ENCODE results near the gene TMPRSS15. TPM values are rescaled to one million over a fixed set of nuclear protein-coding genes. Genes with fewer than 3 reads are reported as not detected.

Gene TMPRSS15
- total RNA-seq, 1 donor from 2014 or later, result not detected

- no peaks in the 10 kb centered on the region for H3K4me1 Mint-ChIP-seq
- intact Hi-C loops (cut with micrococcal nuclease), result no loop called here
- H3K4me3 Mint-ChIP-seq, result no peak overlapping the region
- no peak for DNase-seq
- H3K36me3 Mint-ChIP-seq (ENCODE audit: low read depth), result no peaks in the 10 kb centered on the region
- no peak overlapping the region for H3K27ac Mint-ChIP-seq
- H3K27me3 Mint-ChIP-seq, result no peaks in the 10 kb centered on the region
- ChIA-PET POLR2A (no interaction called here), CTCF (no interaction called here)
- no peak for TF ChIP-seq CTCF (IDR thresholded peaks at IDR 0.05)
- no peak for ATAC-seq (ENCODE audit: low read depth)
- H3K9me3 Mint-ChIP-seq, result peaks cover 2% of the 10 kb centered on the region
These were observed 118.2 kb downstream of the TMPRSS15 start for GRCh38 chr21:18285379-18285778.

GRCh38 chr21:18275781-18276180 lies 127.8 kb downstream of the TMPRSS15 start:
- no peaks in the 10 kb centered on the region for H3K36me3 Mint-ChIP-seq (ENCODE audit: low read depth)
- peaks cover 2% of the 10 kb centered on the region for H3K9me3 Mint-ChIP-seq
- no peak overlapping the region for H3K27ac Mint-ChIP-seq
- no peak for ATAC-seq (ENCODE audit: low read depth)
- no peaks in the 10 kb centered on the region for H3K4me1 Mint-ChIP-seq
- no peaks in the 10 kb centered on the region for H3K27me3 Mint-ChIP-seq
- TF ChIP-seq CTCF (IDR thresholded peaks at IDR 0.05), result no peak
- no peak overlapping the region for H3K4me3 Mint-ChIP-seq
- ChIA-PET CTCF (no interaction called here), POLR2A (no interaction called here)
- intact Hi-C loops (cut with micrococcal nuclease), result no loop called here
- DNase-seq, result no peak

DNA sequence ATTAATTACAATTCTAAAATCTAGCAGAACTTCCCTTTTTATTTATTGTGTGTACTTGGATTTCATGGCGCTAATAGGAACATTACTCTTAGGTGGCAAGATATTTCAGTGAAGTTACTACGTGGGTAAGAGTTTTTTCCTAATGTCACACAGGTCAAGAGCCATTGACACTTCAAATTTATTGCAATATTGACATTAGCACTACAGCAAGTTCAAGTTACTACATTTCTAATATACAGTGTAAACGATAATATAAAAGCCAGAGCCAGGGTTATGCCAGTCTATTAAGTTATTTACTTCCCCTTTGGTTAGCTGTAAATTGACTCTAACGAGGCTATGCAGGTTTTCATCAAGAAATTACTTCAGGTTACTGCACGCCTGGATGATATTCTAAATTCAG lies 129.2 kb downstream of the TMPRSS15 start:
- no peaks in the 10 kb centered on the region for H3K9me3 Mint-ChIP-seq
- POLR2A ChIA-PET, result no interaction called here

GRCh38 chr21:18273400-18273799 lies 130.2 kb downstream of the TMPRSS15 start:
- DNase-seq (no peak), ATAC-seq (ENCODE audit: low read depth) (no peak)
- H3K4me1 Mint-ChIP-seq, result no peaks in the 10 kb centered on the region
- ChIA-PET POLR2A (no interaction called here), CTCF (no interaction called here)
- TF ChIP-seq CTCF (IDR thresholded peaks at IDR 0.05), result no peak
- no peak overlapping the region for H3K4me3 Mint-ChIP-seq
- no peak overlapping the region for H3K27ac Mint-ChIP-seq
- intact Hi-C loops (cut with micrococcal nuclease), result no loop called here
- H3K27me3 Mint-ChIP-seq, result no peaks in the 10 kb centered on the region
- no peaks in the 10 kb centered on the region for H3K36me3 Mint-ChIP-seq (ENCODE audit: low read depth)
- H3K9me3 Mint-ChIP-seq, result peaks cover 2% of the 10 kb centered on the region

More for the DNA sequence above, 129.2 kb downstream of the TMPRSS15 start:
- TF ChIP-seq CTCF (IDR thresholded peaks at IDR 0.05), result no peak
- H3K27ac Mint-ChIP-seq, result no peak overlapping the region
- H3K4me1 Mint-ChIP-seq, result no peaks in the 10 kb centered on the region
- ATAC-seq (ENCODE audit: low read depth) (no peak), DNase-seq (no peak)
- no peaks in the 10 kb centered on the region for H3K36me3 Mint-ChIP-seq (ENCODE audit: low read depth)
- CTCF ChIA-PET, result no interaction called here
- no peak overlapping the region for H3K4me3 Mint-ChIP-seq
- intact Hi-C loops (cut with micrococcal nuclease), result no loop called here
- no peaks in the 10 kb centered on the region for H3K27me3 Mint-ChIP-seq

DNA sequence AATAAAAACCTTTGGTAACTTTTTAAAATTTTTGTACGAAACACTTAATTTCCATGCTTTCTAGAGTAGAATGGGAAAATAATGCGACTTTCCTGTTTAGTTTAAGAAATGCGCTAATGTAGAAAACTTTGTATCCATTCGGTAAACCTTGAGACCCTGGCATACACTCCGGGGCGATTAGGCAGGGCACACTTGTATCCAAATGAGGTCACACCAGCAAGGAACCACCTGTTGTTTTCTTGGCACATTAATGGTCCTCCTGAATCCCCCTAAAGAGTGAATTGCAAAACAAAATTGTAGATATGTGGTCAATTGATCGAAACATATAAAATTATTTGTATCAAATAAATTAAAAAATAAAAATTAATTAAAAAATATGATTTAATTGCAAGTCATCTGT lies 133.7 kb downstream of the TMPRSS15 start:
- ATAC-seq (ENCODE audit: low read depth), result no peak
- no peaks in the 10 kb centered on the region for H3K27me3 Mint-ChIP-seq
- CTCF ChIA-PET, result no interaction called here

More for the DNA sequence above, 133.7 kb downstream of the TMPRSS15 start:
- TF ChIP-seq CTCF (IDR thresholded peaks at IDR 0.05), result no peak
- Mint-ChIP-seq H3K4me1 (no peaks in the 10 kb centered on the region), H3K27ac (no peak overlapping the region), H3K36me3 (ENCODE audit: low read depth) (no peaks in the 10 kb centered on the region), H3K9me3 (peaks cover 2% of the 10 kb centered on the region), H3K4me3 (no peak overlapping the region)
- no peak for DNase-seq
- intact Hi-C loops (cut with micrococcal nuclease), result no loop called here
- POLR2A ChIA-PET, result no interaction called here

All from activated B cell treated with CpG ODN at 0.5 μM for 24 hours (primary cell).